Peyer's patch (tissue), 4 donors: ENCODE results near the gene EPB41L4B. TPM values are rescaled to one million over a fixed set of nuclear protein-coding genes. Genes with fewer than 3 reads are reported as not detected.

Experiments
- DNase-seq, 3 donors: peaks; one replicate each; pipeline ENCODE4 v3.0.0-alpha.2; 2017 to 2019
- H3K27ac ChIP-seq, 4 donors: fragments of 200-600 bp; sonication (generic); one replicate each; pipeline ENCODE4 v1.5.1; 2016 to 2019
- H3K27me3 ChIP-seq, 2 donors: fragments of 200-600 bp; sonication (generic); one replicate each; pipeline ENCODE4 v1.5.1; 2019
- H3K36me3 ChIP-seq, 3 donors: fragments of 200-600 bp; sonication (generic); one replicate each; pipeline ENCODE4 v1.5.1; 2016 to 2019
- H3K4me1 ChIP-seq, 4 donors: fragments of 200-600 bp; sonication (generic); one replicate each; pipeline ENCODE4 v1.5.1; 2016 to 2019
- H3K4me3 ChIP-seq, 4 donors: fragments of 200-600 bp; sonication (generic); 1 replicate in 3 of 4; 2 replicates in 1 of 4; pipeline ENCODE4 v1.5.1; 2016 to 2019; ENCODE audit warnings: mild to moderate bottlenecking in 1 of 4
- H3K9me3 ChIP-seq, 4 donors: fragments of 200-600 bp; sonication (generic); one replicate each; pipeline ENCODE4 v1.5.1; 2016 to 2019; ENCODE audit warnings: mild to moderate bottlenecking in 1 of 4
- CTCF ChIP-seq, 6 experiments: fragments of 450-650 bp in 4 of 6; fragments of 200-600 bp in 2 of 6; sonication (generic) in 1 of 6; IDR thresholded peaks; one replicate each; pipeline ENCODE4 v1.5.1; 2017 to 2019; ENCODE audit warnings: antibody characterized with exemption in 6 of 6, mild to moderate bottlenecking in 3 of 6, moderate library complexity in 1 of 6
- POLR2A ChIP-seq, 2 donors: fragments of 450-650 bp; IDR thresholded peaks; one replicate each; pipeline ENCODE4 v1.5.1; 2017; ENCODE audit warnings: antibody characterized with exemption in 2 of 2, mild to moderate bottlenecking in 2 of 2, moderate library complexity in 2 of 2
- total RNA-seq, 4 donors: library from RNA; depleted of rRNA; stranded (reverse); fragments of >200 nt; gene quantifications; one replicate each; pipeline ENCODE4 v1.1.0, GENCODE V29; 2016

The EPB41L4B gene
- total RNA-seq, 4 donors from 2014 or later, result 20.6 to 135 (median 78.2) TPM

GRCh38 chr9:109316207-109316640 lies 4.6 kb downstream of the EPB41L4B start:
- Histone ChIP-seq H3K27ac (peak overlapping the region in 3 of 4 donors; percentile 76 to 90 (median 89)), H3K4me1 (peaks cover 4 to 22% (median 4%) of the 10 kb centered on the region in 4 donors), H3K36me3 (no peaks in the 10 kb centered on the region), H3K4me3 (no peak overlapping the region), H3K27me3 (peaks cover 0 to 10% of the 10 kb centered on the region in 2 donors), H3K9me3 (no peaks in the 10 kb centered on the region)
- TF ChIP-seq POLR2A (IDR thresholded peaks at IDR 0.05) (peak; percentile 58 to 96), CTCF (IDR thresholded peaks at IDR 0.05) (peak in 2 of 6 experiments; percentile 8 to 10)
- DNase-seq, result peak in 2 of 3 donors; percentile 90 to 92

- no peak for TF ChIP-seq CTCF (IDR thresholded peaks at IDR 0.05)
- no peak for TF ChIP-seq POLR2A (IDR thresholded peaks at IDR 0.05)
- peaks cover 4 to 18% (median 4%) of the 10 kb centered on the region in 4 donors for H3K4me1 ChIP-seq
Measured at GRCh38 chr9:109315480-109316206, 5.2 kb downstream of the EPB41L4B start.

GRCh38 chr9:109314011-109314531 lies 6.8 kb downstream of the EPB41L4B start:
- Histone ChIP-seq H3K4me3 (peak overlapping the region in 1 of 4 donors; percentile 24), H3K36me3 (no peaks in the 10 kb centered on the region), H3K4me1 (peaks cover 0 to 20% (median 4%) of the 10 kb centered on the region in 4 donors), H3K27ac (peak overlapping the region in 3 of 4 donors; percentile 53 to 90 (median 74)), H3K27me3 (peaks cover 0 to under 1% of the 10 kb centered on the region in 2 donors), H3K9me3 (no peaks in the 10 kb centered on the region)
- peak in 1 of 2 donors; percentile 49 for TF ChIP-seq POLR2A (IDR thresholded peaks at IDR 0.05)
- no peak for TF ChIP-seq CTCF (IDR thresholded peaks at IDR 0.05)
- DNase-seq, result peak in 2 of 3 donors; percentile 69 to 74

More at GRCh38 chr9:109315480-109316206, 5.2 kb downstream of the EPB41L4B start:
- H3K4me3 ChIP-seq, result no peak overlapping the region
- peaks cover 0 to 10% of the 10 kb centered on the region in 2 donors for H3K27me3 ChIP-seq
- H3K36me3 ChIP-seq, result no peaks in the 10 kb centered on the region
- H3K27ac ChIP-seq, result peak overlapping the region in 3 of 4 donors; percentile 24 to 90 (median 89)
- DNase-seq, result no peak
- H3K9me3 ChIP-seq, result no peaks in the 10 kb centered on the region

- peak overlapping the region in 3 of 4 donors; percentile 53 to 90 (median 74) for H3K27ac ChIP-seq
- TF ChIP-seq CTCF (IDR thresholded peaks at IDR 0.05), result no peak
- peak; percentile 13 to 55 for TF ChIP-seq POLR2A (IDR thresholded peaks at IDR 0.05)
- H3K36me3 ChIP-seq, result no peaks in the 10 kb centered on the region
- H3K9me3 ChIP-seq, result no peaks in the 10 kb centered on the region
- no peak overlapping the region for H3K4me3 ChIP-seq
- no peaks in the 10 kb centered on the region for H3K27me3 ChIP-seq
- peaks cover 0 to 27% (median 4%) of the 10 kb centered on the region in 4 donors for H3K4me1 ChIP-seq
- peak in 2 of 3 donors; percentile 65 to 74 for DNase-seq
Measured at GRCh38 chr9:109313351-109313750, 7.5 kb downstream of the EPB41L4B start.

- peak overlapping the region in 3 of 4 donors; percentile 53 to 90 (median 74) for H3K27ac ChIP-seq
- DNase-seq, result no peak
- TF ChIP-seq CTCF (IDR thresholded peaks at IDR 0.05) (no peak), POLR2A (IDR thresholded peaks at IDR 0.05) (no peak)
- H3K36me3 ChIP-seq, result no peaks in the 10 kb centered on the region
- H3K4me3 ChIP-seq, result no peak overlapping the region
- H3K4me1 ChIP-seq, result peaks cover 0 to 32% (median 7%) of the 10 kb centered on the region in 4 donors
- H3K9me3 ChIP-seq, result no peaks in the 10 kb centered on the region
- H3K27me3 ChIP-seq, result no peaks in the 10 kb centered on the region
Measured at GRCh38 chr9:109312783-109313182, 8.1 kb downstream of the EPB41L4B start.
